GM12892 (cell line): ENCODE results near the gene LIPK.

Source experiments
- POLR2A ChIP-seq: IDR thresholded peaks from 2 replicates; pipeline ENCODE4 v1.6.1; 2011; ENCODE audit warnings: low read depth, low read length, control low read depth
- POLR2AphosphoS5 ChIP-seq: IDR thresholded peaks from 2 replicates; pipeline ENCODE4 v1.6.1; 2011; ENCODE audit warnings: low read depth, low read length, control low read depth
- TAF1 ChIP-seq: IDR thresholded peaks from 2 replicates; pipeline ENCODE4 v1.6.1; 2011; ENCODE audit warnings: low read depth, mild to moderate bottlenecking, control low read depth, low read length, borderline replicate concordance

- TF ChIP-seq POLR2AphosphoS5 (no peak), POLR2A (no peak), TAF1 (no peak)
Measured at GRCh38 chr10:88687853-88688467, 18.1 kb upstream of the LIPK start.
